SHP77 (cell line): ENCODE measurements around the gene DGKA.

ENCODE experiments used
- DNase-seq, 2 experiments: peaks; one replicate each; lab custom pipeline; 2025; lab: John Stamatoyannopoulos, UW

The DGKA gene

DNA sequence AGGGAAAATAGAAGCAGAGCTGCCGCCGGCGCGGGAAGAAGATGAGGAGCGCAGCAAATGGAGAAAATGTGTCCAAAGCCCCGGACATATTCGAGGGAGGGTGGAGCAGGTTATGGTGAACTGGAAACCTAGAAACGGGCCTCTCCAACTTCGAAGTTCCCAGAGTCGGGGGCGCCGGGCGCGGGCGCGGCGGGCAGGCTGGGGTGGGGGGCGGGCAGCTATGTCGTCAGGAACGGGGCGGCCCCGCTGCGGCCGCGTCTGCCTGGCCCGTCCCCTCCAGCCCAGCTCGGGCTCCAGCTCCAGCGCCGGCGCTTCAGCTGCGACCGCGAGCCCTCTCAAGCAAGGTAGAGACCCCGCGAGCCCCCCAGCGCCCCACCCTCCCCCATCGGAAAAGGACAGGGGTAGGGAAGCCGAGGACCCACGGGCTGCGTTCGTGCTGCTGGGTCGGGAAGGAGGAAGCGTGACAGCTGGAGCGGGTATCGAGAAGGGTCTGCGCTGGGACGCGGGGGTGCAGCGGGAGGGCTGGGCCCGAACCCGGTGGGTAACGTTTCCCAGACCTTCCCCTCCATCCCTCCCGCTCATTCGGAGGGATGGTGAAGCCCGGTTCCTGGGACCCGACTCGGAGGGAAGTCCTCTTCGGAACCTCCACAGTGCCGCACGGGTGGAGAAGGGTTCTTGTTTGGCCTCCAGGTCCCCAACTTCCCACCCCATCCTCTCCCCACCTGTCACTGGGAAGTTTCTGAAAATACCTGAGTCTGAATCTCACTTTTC, 1.0 kb downstream of the DGKA start:
- DNase-seq, result peak in 1 of 2 experiments; percentile 13

- DNase-seq, result peak in 1 of 2 experiments; percentile 10
Observed at GRCh38 chr12:55932551-55932910, 1.6 kb downstream of the DGKA start.

- no peak for DNase-seq
Observed at GRCh38 chr12:55933169-55933798, 2.3 kb downstream of the DGKA start.

DNA sequence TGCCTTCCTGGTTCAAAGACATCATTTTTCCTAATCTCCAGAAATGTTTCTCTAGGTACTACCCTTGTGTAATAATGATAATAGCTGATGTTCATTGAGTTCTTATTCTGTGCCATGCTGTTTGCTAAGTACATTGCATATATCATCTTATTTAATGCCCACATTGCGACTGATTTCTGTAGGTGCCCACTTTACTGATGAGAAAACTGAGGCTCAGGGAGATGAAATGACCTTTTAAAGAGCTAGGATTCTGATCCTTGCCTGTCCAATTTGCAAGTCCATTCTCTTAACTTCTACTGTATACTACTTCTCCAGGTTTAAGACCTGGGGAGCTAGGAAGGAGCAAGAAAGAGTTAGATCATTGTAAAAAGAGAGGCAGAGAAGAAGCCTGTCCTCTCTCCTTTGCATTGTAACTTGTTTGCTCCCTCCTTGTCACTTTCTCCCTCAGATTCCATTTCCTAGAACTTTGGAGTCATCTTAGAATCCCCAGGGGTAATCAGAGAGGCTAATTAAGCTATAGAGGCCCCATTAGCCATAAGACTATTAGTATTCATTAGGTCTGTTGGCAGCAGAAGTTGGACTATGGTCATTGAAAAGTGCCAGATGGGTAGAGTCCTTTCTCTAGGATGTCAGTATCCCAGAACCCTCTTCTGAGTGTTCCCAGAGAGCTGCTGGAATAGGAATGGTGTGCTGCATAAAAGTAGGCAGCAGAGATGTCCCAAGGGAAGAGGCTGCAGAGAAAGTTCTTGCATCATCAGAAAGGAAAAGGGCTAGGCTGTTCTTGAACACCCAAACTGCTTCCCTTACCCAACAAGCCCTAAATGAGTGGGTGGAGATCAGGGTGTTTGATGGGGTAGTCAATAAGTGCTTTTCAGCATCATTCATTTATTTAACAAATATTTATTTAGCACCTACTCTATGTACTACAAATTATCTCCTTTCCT, 3.1 kb downstream of the DGKA start:
- DNase-seq, result no peak

DNA sequence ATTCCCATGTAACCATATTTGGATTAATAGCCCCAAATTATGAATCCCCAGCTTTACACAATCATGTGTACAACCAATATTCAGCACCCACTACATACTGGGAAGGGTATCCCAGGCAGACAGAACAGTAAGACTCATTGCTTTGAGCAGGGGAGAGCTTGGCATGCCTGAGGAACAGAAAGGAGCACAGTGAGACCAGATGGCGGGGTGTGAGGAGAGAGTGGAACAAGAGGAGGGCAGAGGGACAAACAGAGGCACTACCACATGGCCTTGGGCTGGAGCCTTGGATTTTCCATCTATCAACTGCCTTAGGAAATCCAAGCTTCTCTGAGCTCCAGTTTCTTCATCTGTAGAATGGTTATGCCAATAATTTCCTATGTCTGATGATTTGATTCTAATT, 3.8 kb downstream of the DGKA start:
- no peak for DNase-seq

DNA sequence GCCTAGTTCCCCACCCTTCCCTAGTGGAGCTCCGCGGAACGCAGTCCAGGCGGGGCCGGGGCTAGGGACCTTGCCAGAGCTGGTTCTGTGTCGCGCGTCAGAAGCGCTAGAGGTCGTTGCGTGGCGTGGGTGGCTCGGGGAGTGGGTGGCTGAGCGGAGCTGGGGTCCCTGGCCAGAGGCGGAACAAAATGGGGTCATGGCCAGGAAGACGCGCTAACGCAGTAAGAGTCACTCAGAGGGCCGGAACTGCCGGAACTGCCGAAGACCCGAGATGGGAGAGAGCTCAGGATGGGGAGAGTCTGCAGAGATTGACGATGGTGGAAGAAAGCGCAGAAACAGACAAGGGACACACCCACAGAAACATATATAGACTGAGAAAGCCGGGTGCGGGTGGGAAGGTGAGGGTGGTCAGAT, 4.8 kb downstream of the DGKA start:
- no peak for DNase-seq

GRCh38 chr12:55937981-55938380, 7.0 kb downstream of the DGKA start:
- DNase-seq, result no peak

- DNase-seq, result no peak
Observed at GRCh38 chr12:55938826-55939501, 8.0 kb downstream of the DGKA start.

GRCh38 chr12:55940065-55940732, 9.2 kb downstream of the DGKA start:
- DNase-seq, result peak; percentile 74 to 78

GRCh38 chr12:55942055-55942454, 11.1 kb downstream of the DGKA start:
- DNase-seq, result no peak

DNA sequence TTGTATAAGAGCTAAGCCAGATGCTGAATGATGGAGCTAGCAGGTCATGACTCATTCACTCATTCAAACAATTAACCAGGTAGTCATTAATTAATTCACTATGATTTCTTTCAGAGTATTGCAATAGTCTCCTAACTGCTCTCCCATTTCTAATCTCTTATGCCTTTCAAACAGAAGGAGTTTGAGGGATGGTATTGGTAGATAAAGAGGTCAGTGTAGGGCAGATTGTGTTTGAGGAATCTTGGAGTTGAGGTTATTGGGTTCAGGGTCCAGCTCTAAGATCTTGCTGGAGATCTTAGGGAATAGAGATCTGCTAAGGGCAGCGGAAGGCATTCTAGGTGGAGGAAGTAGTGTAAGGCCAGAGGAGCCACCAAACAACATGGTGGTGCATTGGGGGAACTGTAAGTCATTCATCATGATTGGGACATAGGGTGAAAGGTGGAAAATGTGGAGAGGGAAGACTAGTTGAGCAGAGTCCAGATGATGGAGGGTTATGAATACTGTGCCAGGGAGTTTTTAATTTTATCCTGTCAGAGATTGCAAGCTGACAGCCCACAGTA, 11.7 kb downstream of the DGKA start:
- DNase-seq, result no peak

- DNase-seq, result no peak
Observed at GRCh38 chr12:55946553-55946952, 15.6 kb downstream of the DGKA start.

- DNase-seq, result no peak
Observed at GRCh38 chr12:55955344-55955743, 24.4 kb downstream of the DGKA start.

GRCh38 chr12:55955800-55956508, 25.0 kb downstream of the DGKA start:
- peak in 1 of 2 experiments; percentile 2 for DNase-seq

DNA sequence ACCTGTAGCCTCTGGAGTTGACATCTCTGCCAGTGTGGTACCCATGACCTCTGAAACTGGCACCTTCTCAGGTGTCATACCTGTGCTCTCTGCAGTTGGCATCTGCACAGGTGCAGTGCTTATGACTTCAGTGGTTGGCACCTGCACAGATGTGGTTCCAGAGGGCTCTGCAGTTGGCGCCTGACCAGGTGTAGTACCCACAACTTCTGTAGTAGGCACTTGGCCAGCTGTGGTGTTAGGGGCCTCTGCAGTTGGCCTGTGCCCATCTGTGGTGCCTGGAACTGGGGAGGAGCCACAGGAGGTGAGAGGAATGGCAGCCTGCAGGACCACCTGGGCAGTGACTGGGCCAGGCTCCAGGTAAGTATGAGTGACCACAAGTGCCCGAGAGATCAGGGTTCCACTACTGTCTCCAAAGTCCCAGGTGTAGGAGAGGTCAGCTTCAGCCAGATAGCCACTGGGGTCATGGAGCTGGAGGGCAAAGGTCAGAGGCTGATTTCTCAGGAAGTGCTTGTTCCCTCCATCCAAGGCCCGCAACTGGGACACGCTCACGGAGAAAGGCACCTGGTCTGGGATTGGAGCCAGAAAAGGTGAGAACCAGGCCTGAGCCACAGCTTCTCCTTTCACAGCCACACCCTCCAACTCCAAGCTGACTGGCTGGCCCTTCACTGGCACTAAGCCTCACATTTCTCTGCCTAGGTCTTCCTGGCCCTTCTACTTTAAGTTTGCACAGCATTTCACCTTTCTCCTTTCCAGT, 26.3 kb downstream of the DGKA start:
- DNase-seq, result no peak

DNA sequence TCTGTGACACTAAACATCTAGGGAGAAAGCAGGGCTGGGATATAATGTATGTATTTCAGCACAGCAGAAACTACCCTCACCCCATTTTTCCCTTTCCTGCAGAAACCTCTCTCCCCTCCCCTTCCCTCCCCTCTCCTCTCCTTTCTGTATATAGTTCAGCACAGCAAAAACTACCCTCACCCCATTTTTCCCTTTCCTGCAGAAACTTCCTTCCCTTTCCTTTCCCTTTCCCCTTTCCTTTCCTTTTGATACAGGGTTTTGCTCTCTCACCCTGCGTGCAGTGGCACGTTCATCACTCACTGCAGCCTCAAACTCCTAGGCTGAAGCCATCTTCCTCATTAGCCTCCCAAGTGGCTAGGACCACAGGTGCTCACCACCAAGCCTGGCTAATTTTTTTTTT, 32.8 kb downstream of the DGKA start:
- DNase-seq, result no peak

DNA sequence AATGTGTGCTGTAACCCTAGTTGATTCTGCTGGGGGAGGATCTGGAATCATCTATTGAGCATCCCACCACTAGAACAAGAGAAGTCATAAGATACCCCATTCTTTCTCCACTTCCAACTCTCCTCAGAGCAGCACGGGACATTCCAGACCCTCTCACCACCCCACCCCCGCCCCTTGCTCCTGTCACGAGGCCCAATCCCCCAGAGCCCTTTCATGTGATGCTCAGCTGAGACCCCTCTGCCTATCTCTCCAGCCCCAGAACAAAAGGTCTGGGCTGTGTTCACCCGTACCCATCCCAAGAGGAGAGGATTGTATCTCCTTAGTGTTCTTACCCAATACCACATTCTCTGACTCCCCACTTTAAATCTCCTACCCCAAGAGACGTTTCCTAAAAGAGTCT, 34.3 kb downstream of the DGKA start:
- no peak for DNase-seq

DNA sequence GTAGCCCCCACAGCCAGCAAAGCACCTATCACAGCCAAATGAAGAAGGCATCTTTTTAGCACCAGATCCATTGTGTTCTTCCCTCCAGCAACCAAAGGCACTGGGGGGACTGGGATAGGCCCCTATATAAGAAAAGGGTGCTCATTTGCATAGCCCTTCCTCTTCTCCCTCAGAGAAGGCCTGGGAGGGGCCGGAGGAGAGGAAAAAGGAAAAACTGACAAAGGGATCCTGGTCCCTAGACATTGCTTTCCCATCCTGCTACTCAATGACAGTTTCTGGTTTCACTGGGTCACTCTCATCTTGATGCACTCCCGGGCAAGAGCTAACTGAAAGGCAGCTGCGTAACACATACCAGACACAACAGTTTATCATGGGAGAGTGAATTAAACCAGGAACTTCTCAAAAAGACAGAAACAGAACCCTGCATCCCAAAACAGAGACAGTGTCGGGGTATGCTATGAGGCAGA, 35.0 kb downstream of the DGKA start, which contains the start of gene PMEL:
Gene PMEL, minus strand, starts transcription at position 102 of the 467 bp plus-strand sequence. Its CDS starts 31 bp downstream, at position 71.
- DNase-seq, result peak in 1 of 2 experiments; percentile 6
